ENCODE measurements around the gene FASN.

The FASN gene

DNA sequence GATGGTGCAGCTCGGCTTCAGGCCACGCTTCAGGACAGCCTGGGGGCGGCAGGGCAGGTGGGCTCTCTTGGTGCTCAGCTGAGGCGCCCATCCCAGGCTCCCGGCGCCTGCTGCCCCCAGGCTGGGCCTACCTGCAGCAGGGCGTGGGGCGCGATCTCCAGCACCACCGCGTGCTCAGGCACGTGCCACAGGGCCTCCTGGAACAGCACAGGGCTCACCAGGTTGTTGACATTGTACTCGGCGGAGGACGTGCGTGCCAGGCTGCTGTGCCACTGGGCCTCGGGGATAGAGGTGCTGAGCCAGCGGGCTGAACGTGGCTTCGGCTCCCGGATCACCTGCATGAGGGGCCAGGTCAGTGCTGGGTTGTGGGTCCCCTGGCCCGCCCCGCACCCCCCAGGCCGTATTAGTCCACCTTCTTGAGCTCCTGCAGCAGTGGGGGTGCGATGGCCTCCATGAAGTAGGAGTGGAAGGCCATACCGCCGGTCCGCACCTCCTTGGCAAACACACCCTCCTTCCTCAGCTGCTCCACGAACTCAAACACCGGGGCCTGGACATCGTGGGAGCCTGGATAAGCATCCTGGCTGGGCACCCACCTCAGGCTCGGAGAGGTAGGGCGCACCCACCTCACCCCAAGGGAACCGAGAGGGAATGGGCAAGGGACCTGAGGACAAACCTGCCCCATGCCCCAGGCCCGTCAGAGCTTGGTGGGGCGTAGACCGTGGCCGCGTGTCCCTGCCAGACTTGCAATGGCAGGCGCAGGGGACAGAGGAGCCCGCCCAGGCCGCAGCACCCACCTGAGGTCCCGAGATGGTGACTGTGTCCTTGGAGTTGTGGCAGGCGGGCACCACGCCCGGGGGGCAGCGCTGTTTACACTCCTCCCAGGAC lies 9.0 kb downstream of the FASN start:
- peaks cover 91 to 100% of the 10 kb centered on the region in 2 donors for H3K36me3 ChIP-seq (replicated peaks in 1 of 2; ENCODE audit: control insufficient read depth in 2 of 2, insufficient read depth in 2 of 2, low read length in 2 of 2)
- WGBS, 2 donors (ENCODE audit: extremely low coverage in 2 of 2, insufficient read length in 2 of 2, insufficient replicate concordance in 1 of 2) = no CpG with 5 or more reads among the region's 47 CpGs
- no peak overlapping the region for H2BK120ac ChIP-seq (ENCODE audit: low read depth, low read length)

DNA sequence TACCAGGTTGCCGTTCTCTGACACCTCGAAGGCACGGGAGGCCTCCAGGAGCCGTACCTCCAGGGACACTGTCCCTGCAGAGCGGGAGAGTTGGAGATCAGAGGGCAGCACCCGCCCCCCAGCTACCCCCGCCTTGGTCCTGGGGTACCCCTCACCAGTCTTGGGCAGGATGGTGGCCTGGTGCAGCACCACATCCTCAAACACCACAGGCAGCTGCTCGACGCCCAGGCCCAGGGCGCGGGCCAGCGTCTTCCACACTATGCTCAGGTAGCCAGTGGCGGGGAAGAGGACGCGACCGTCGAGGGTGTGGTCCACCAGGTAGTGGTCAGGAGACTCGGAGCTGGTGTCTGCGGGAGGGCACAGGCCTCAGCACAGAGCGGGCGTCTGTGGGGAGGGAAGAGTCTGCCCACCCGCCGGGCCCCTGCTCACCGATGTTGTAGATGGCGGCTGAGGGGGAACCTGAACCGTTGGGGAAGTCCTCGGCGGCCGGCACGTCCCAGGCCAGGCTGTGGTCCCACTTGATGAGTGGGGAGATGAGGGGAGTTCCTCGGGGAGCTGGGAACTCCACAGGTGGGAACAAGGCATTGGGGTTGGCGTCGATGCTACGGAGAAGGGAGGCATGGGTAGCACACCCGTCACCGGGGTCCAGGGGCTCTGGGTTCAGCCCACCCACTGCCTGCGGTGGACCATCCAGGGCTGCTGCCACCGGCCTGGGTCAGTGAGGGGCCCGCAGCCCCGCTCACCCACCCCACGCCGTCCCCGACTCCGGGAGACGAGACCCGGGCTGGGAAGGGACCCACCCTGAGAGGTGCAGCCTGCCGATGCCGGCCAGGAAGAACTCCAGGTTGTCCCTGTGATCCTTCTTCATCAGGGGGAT lies 9.8 kb downstream of the FASN start:
- H2BK12ac ChIP-seq (ENCODE audit: low read length) = no peak overlapping the region
- peaks cover 92 to 100% of the 10 kb centered on the region in 2 donors for H3K36me3 ChIP-seq (replicated peaks in 1 of 2; ENCODE audit: control insufficient read depth in 2 of 2, insufficient read depth in 2 of 2, low read length in 2 of 2)
- WGBS, 2 donors (ENCODE audit: extremely low coverage in 2 of 2, insufficient read length in 2 of 2, insufficient replicate concordance in 1 of 2) = no CpG with 5 or more reads among the region's 48 CpGs

More for the DNA sequence above, 9.0 kb downstream of the FASN start:
- no peak for DNase-seq (ENCODE audit: low spot score)
- H3K9ac ChIP-seq (ENCODE audit: low read depth, low read length, poor library complexity) = peak overlapping the region; percentile 44
- H3K4me2 ChIP-seq (ENCODE audit: insufficient read depth, low read length, poor library complexity, severe bottlenecking) = no peak overlapping the region
- no peak overlapping the region for H3K18ac ChIP-seq (ENCODE audit: low read length)
- no peak overlapping the region for H2BK5ac ChIP-seq (ENCODE audit: low read length)
- H3K4ac ChIP-seq (ENCODE audit: low read length) = no peak overlapping the region
- peaks cover 0 to 2% of the 10 kb centered on the region in 2 donors for H3K4me1 ChIP-seq (ENCODE audit: control insufficient read depth in 2 of 2, insufficient read depth in 1 of 2, low read depth in 1 of 2, low read length in 2 of 2)
- H4K91ac ChIP-seq (ENCODE audit: low read depth, low read length, poor library complexity) = no peak overlapping the region
- H2AK5ac ChIP-seq (ENCODE audit: low read depth, low read length) = no peak overlapping the region
- no peak overlapping the region for H3K14ac ChIP-seq (ENCODE audit: low read length)
- H3K9me3 ChIP-seq (replicated peaks in 1 of 2; ENCODE audit: control insufficient read depth in 2 of 2, insufficient read depth in 1 of 2, low read depth in 1 of 2, low read length in 2 of 2) = no peaks in the 10 kb centered on the region
- H3K4me3 ChIP-seq (ENCODE audit: low read length in 2 of 2) = no peak overlapping the region
- peak overlapping the region; percentile 17 for H4K8ac ChIP-seq (ENCODE audit: low read depth, low read length)
- no peaks in the 10 kb centered on the region for H3K27me3 ChIP-seq (ENCODE audit: control insufficient read depth in 3 of 3, insufficient read depth in 3 of 3, low read depth in 1 of 3, low read length in 3 of 3)
- H3K79me1 ChIP-seq (ENCODE audit: low read depth, low read length) = peaks cover 69% of the 10 kb centered on the region
- H2BK15ac ChIP-seq (ENCODE audit: low read length) = no peak overlapping the region
- H2AFZ ChIP-seq (ENCODE audit: low read length) = no peak overlapping the region
- H3K23ac ChIP-seq (ENCODE audit: low read depth, low read length, poor library complexity) = peak overlapping the region; percentile 85
- no peak overlapping the region for H3K27ac ChIP-seq (replicated peaks; ENCODE audit: low read length)
- no peak overlapping the region for H2BK12ac ChIP-seq (ENCODE audit: low read length)

DNA sequence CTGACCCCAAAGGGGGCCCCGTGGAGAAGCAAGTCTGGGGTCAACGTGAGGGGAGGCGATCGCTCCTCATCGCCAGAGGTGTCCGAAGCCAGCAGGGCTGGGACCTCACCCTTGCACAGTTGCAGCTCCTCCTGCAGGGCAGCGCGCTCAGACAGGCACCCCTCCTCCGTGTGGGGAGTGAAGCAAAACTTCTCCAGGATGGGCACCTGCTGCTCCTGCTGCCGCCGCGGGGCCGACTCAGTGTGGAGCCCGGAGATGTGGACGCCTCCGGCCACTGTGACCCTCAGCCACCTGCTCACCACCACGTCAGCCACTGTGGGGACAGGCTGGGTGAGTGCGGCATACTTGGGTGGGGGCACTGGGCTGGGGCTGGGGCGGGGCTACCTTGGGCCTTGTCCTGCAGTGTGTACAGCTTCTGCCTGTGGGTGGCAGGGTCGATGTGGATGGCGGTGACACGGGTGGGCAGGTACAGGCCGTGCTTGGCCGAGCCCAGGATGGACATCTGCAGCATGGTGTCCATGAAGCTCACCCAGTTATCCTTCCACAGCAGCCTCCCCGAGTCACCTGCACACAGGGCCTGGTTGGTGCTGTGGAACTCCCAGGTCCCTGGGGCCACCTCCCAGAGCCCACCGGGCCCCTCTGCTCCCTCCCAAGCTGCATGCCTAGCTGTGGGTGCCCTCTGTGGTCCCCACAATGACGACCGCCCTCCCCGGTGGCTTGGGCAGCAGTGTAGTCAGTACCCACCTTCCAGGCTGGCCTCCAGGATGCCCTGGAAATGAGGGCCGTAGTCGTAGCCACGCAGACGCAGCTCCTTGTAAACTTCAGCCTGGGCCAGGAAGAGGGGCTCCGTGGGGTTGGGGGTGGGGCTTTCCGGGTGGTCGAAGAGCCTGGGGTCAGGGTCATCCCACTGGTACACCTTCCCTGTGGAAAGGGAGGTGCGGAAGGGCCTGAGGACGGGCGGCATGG lies 10.8 kb downstream of the FASN start:
- no CpG with 5 or more reads among the region's 39 CpGs for WGBS, 2 donors (ENCODE audit: extremely low coverage in 2 of 2, insufficient read length in 2 of 2, insufficient replicate concordance in 1 of 2)
- Histone ChIP-seq H3K4me1 (ENCODE audit: control insufficient read depth in 2 of 2, insufficient read depth in 1 of 2, low read depth in 1 of 2, low read length in 2 of 2) (no peaks in the 10 kb centered on the region), H2BK120ac (ENCODE audit: low read depth, low read length) (no peak overlapping the region)

More for the DNA sequence above, 9.8 kb downstream of the FASN start:
- H3K14ac ChIP-seq (ENCODE audit: low read length) = no peak overlapping the region
- no peak overlapping the region for H3K27ac ChIP-seq (replicated peaks; ENCODE audit: low read length)
- no peak overlapping the region for H2AFZ ChIP-seq (ENCODE audit: low read length)
- peaks cover 73% of the 10 kb centered on the region for H3K79me1 ChIP-seq (ENCODE audit: low read depth, low read length)
- H3K4ac ChIP-seq (ENCODE audit: low read length) = no peak overlapping the region
- no peak overlapping the region for H2AK5ac ChIP-seq (ENCODE audit: low read depth, low read length)
- H4K91ac ChIP-seq (ENCODE audit: low read depth, low read length, poor library complexity) = no peak overlapping the region
- peak overlapping the region; percentile 44 for H3K9ac ChIP-seq (ENCODE audit: low read depth, low read length, poor library complexity)
- no peaks in the 10 kb centered on the region for H3K9me3 ChIP-seq (replicated peaks in 1 of 2; ENCODE audit: control insufficient read depth in 2 of 2, insufficient read depth in 1 of 2, low read depth in 1 of 2, low read length in 2 of 2)
- H3K4me1 ChIP-seq (ENCODE audit: control insufficient read depth in 2 of 2, insufficient read depth in 1 of 2, low read depth in 1 of 2, low read length in 2 of 2) = peaks cover 0 to under 1% of the 10 kb centered on the region in 2 donors
- H3K4me3 ChIP-seq (ENCODE audit: low read length in 2 of 2) = no peak overlapping the region
- no peak overlapping the region for H2BK5ac ChIP-seq (ENCODE audit: low read length)
- no peak overlapping the region for H3K18ac ChIP-seq (ENCODE audit: low read length)
- DNase-seq (ENCODE audit: low spot score) = no peak
- H2BK15ac ChIP-seq (ENCODE audit: low read length) = no peak overlapping the region
- H2BK120ac ChIP-seq (ENCODE audit: low read depth, low read length) = no peak overlapping the region
- no peaks in the 10 kb centered on the region for H3K27me3 ChIP-seq (ENCODE audit: control insufficient read depth in 3 of 3, insufficient read depth in 3 of 3, low read depth in 1 of 3, low read length in 3 of 3)
- H3K4me2 ChIP-seq (ENCODE audit: insufficient read depth, low read length, poor library complexity, severe bottlenecking) = no peak overlapping the region
- H3K23ac ChIP-seq (ENCODE audit: low read depth, low read length, poor library complexity) = peak overlapping the region; percentile 34
- H4K8ac ChIP-seq (ENCODE audit: low read depth, low read length) = no peak overlapping the region

More for the DNA sequence above, 10.8 kb downstream of the FASN start:
- Histone ChIP-seq H3K18ac (ENCODE audit: low read length) (no peak overlapping the region), H4K91ac (ENCODE audit: low read depth, low read length, poor library complexity) (no peak overlapping the region), H2BK12ac (ENCODE audit: low read length) (no peak overlapping the region), H2BK15ac (ENCODE audit: low read length) (no peak overlapping the region), H3K27ac (replicated peaks; ENCODE audit: low read length) (no peak overlapping the region), H3K4ac (ENCODE audit: low read length) (no peak overlapping the region), H3K4me2 (ENCODE audit: insufficient read depth, low read length, poor library complexity, severe bottlenecking) (no peak overlapping the region), H2AK5ac (ENCODE audit: low read depth, low read length) (no peak overlapping the region), H2AFZ (ENCODE audit: low read length) (no peak overlapping the region), H3K23ac (ENCODE audit: low read depth, low read length, poor library complexity) (peak overlapping the region; percentile 34), H4K8ac (ENCODE audit: low read depth, low read length) (no peak overlapping the region), H2BK5ac (ENCODE audit: low read length) (no peak overlapping the region), H3K27me3 (ENCODE audit: control insufficient read depth in 3 of 3, insufficient read depth in 3 of 3, low read depth in 1 of 3, low read length in 3 of 3) (no peaks in the 10 kb centered on the region), H3K9ac (ENCODE audit: low read depth, low read length, poor library complexity) (no peak overlapping the region), H3K9me3 (replicated peaks in 1 of 2; ENCODE audit: control insufficient read depth in 2 of 2, insufficient read depth in 1 of 2, low read depth in 1 of 2, low read length in 2 of 2) (no peaks in the 10 kb centered on the region), H3K14ac (ENCODE audit: low read length) (no peak overlapping the region), H3K4me3 (ENCODE audit: low read length in 2 of 2) (no peak overlapping the region), H3K79me1 (ENCODE audit: low read depth, low read length) (peaks cover 75% of the 10 kb centered on the region), H3K36me3 (replicated peaks in 1 of 2; ENCODE audit: control insufficient read depth in 2 of 2, insufficient read depth in 2 of 2, low read length in 2 of 2) (peaks cover 94 to 100% of the 10 kb centered on the region in 2 donors)
- DNase-seq (ENCODE audit: low spot score) = no peak

Measured in neuronal stem cell (in vitro differentiated cells).